OCI-LY3 (cell line): ENCODE data around the gene FUBP1.

Source experiments
- H2AFZ ChIP-seq: fragments of 200-600, 300-600 bp; shearing (Covaris generic); 2 replicates; pipeline ENCODE4 v1.6.0; 2014; ENCODE audit warnings: antibody characterized with exemption, low read depth, low read length
- H3K27ac ChIP-seq: fragments of 200-600, 300-600 bp; sonication (generic); 2 replicates; pipeline ENCODE4 v1.5.1; 2014; ENCODE audit warnings: mild to moderate bottlenecking, low read length, moderate library complexity, mixed read lengths
- H3K27me3 ChIP-seq: fragments of 200-600, 300-600 bp; sonication (generic); 2 replicates; pipeline ENCODE4 v1.6.1; 2014; ENCODE audit warnings: low read depth, low read length, mixed read lengths
- H3K36me3 ChIP-seq: fragments of 200-600, 300-600 bp; sonication (generic); replicated peaks from 2 replicates; pipeline ENCODE3; 2014; ENCODE audit warnings: low read depth, low read length, mixed read lengths
- H3K4me1 ChIP-seq: fragments of 300-600, 200-600 bp; sonication (generic); 2 replicates; pipeline ENCODE4 v1.6.1; 2014; ENCODE audit warnings: low read length, mixed read lengths
- H3K4me2 ChIP-seq: fragments of 200-600, 300-600 bp; sonication (generic); 2 replicates; pipeline ENCODE4 v1.6.1; 2014; ENCODE audit warnings: low read length, mixed read lengths
- H3K4me3 ChIP-seq: fragments of 300-600, 200-600 bp; sonication (generic); 2 replicates; pipeline ENCODE4 v1.5.1; 2014; ENCODE audit warnings: antibody characterized with exemption, mild to moderate bottlenecking, low read length, moderate library complexity
- H3K79me2 ChIP-seq: fragments of 300-600, 200-600 bp; shearing (Covaris generic); 2 replicates; pipeline ENCODE4 v1.6.1; 2014; ENCODE audit warnings: mild to moderate bottlenecking, low read length, mixed read lengths
- H3K9ac ChIP-seq: fragments of 300-600, 200-600 bp; shearing (Covaris generic); 2 replicates; pipeline ENCODE4 v1.6.0; 2014; ENCODE audit warnings: mild to moderate bottlenecking, low read length, moderate library complexity
- H3K9me3 ChIP-seq: fragments of 200-600, 300-600 bp; shearing (Covaris generic); 2 replicates; pipeline ENCODE4 v1.6.1; 2014; ENCODE audit warnings: low read length, mixed read lengths; ENCODE audit not compliant: insufficient read depth
- H4K20me1 ChIP-seq: fragments of 200-600, 300-600 bp; sonication (generic); 2 replicates; pipeline ENCODE4 v1.6.1; 2016; ENCODE audit warnings: low read length, mixed read lengths; ENCODE audit not compliant: insufficient read depth
- CTCF ChIP-seq: fragments of 200-600, 300-600 bp; sonication (generic); IDR thresholded peaks from 2 replicates; pipeline ENCODE4 v1.5.1; 2014; ENCODE audit warnings: antibody characterized with exemption, low read length, low read depth
- EZH2phosphoT487 ChIP-seq: fragments of 200-600 bp; shearing (Covaris generic); IDR thresholded peaks from 2 replicates; pipeline ENCODE4 v1.6.1; 2018; ENCODE audit warnings: antibody characterized with exemption, mixed run types, low read depth

FUBP1 gene

GRCh38 chr1:77975386-77975785 lies 3.5 kb downstream of the FUBP1 start:
- Histone ChIP-seq H2AFZ (no peak overlapping the region), H3K27ac (no peak overlapping the region), H3K4me2 (peak overlapping the region; percentile 64), H4K20me1 (peaks cover 75% of the 10 kb centered on the region), H3K9ac (no peak overlapping the region), H3K27me3 (no peaks in the 10 kb centered on the region), H3K9me3 (no peaks in the 10 kb centered on the region), H3K79me2 (peaks cover 97% of the 10 kb centered on the region), H3K4me3 (peak overlapping the region; percentile 90), H3K36me3 (peaks cover 35% of the 10 kb centered on the region), H3K4me1 (peaks cover 27% of the 10 kb centered on the region)
- TF ChIP-seq CTCF (no peak), EZH2phosphoT487 (no peak)

DNA sequence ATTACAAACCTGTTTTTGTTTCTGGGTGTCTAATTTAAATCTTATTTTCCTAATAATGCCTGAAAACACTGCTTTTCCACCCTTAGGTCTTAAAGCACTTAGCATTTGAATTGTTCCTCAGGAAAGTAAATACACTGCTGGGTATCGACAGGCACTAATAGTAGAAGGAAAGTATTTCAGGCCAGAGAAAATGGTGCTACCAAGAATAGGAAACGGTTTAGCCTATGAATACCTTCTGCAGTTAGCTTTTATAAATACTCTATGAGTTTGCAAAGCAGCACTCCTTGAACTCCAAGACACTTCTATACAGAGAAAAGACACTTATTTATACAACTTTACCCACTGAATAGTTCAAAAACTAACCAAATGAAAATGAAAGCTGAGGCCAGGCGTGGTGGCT lies 6.8 kb downstream of the FUBP1 start:
- Histone ChIP-seq H3K4me1 (peaks cover 25% of the 10 kb centered on the region), H3K27me3 (no peaks in the 10 kb centered on the region), H3K79me2 (peaks cover 96% of the 10 kb centered on the region), H2AFZ (no peak overlapping the region), H3K36me3 (peaks cover 45% of the 10 kb centered on the region), H3K4me3 (no peak overlapping the region), H4K20me1 (peaks cover 87% of the 10 kb centered on the region), H3K9me3 (no peaks in the 10 kb centered on the region), H3K27ac (no peak overlapping the region), H3K4me2 (no peak overlapping the region), H3K9ac (no peak overlapping the region)
- TF ChIP-seq EZH2phosphoT487 (no peak), CTCF (no peak)

GRCh38 chr1:77970192-77970591 lies 8.7 kb downstream of the FUBP1 start:
- peaks cover 6% of the 10 kb centered on the region for H3K4me1 ChIP-seq
- no peak overlapping the region for H3K4me2 ChIP-seq
- H3K36me3 ChIP-seq, result peaks cover 43% of the 10 kb centered on the region
- peaks cover 83% of the 10 kb centered on the region for H3K79me2 ChIP-seq
- no peak overlapping the region for H3K4me3 ChIP-seq
- no peak overlapping the region for H3K9ac ChIP-seq
- peaks cover 68% of the 10 kb centered on the region for H4K20me1 ChIP-seq
- H3K9me3 ChIP-seq, result no peaks in the 10 kb centered on the region
- no peak for TF ChIP-seq CTCF
- no peak for TF ChIP-seq EZH2phosphoT487
- no peak overlapping the region for H2AFZ ChIP-seq
- no peak overlapping the region for H3K27ac ChIP-seq
- no peaks in the 10 kb centered on the region for H3K27me3 ChIP-seq

GRCh38 chr1:77966291-77966690 lies 12.6 kb downstream of the FUBP1 start:
- Histone ChIP-seq H2AFZ (no peak overlapping the region), H3K4me2 (no peak overlapping the region), H3K27me3 (no peaks in the 10 kb centered on the region), H3K79me2 (peaks cover 71% of the 10 kb centered on the region), H3K4me1 (no peaks in the 10 kb centered on the region), H4K20me1 (peaks cover 39% of the 10 kb centered on the region), H3K9me3 (no peaks in the 10 kb centered on the region), H3K36me3 (peaks cover 59% of the 10 kb centered on the region), H3K27ac (no peak overlapping the region), H3K4me3 (no peak overlapping the region), H3K9ac (no peak overlapping the region)
- TF ChIP-seq CTCF (no peak), EZH2phosphoT487 (no peak)
